ENCODE measurements around the gene MRPL14.

MRPL14 gene

GRCh38 chr6:44081753-44082152 is 45.5 kb downstream of the MRPL14 start:
- no peak overlapping the region for H3K9ac ChIP-seq (ENCODE audit: low read depth, low read length, poor library complexity, severe bottlenecking)
- no peaks in the 10 kb centered on the region for H3K79me2 ChIP-seq (ENCODE audit: insufficient read depth, low read length)
- H4K20me1 ChIP-seq (ENCODE audit: insufficient read depth, low read length, poor library complexity, severe bottlenecking) = no peaks in the 10 kb centered on the region
- H3K4me3 ChIP-seq (ENCODE audit: low read length, poor library complexity, severe bottlenecking) = no peak overlapping the region
- H3K27me3 ChIP-seq (ENCODE audit: insufficient read depth, low read length, poor library complexity, severe bottlenecking) = no peaks in the 10 kb centered on the region
- H3F3A ChIP-seq (ENCODE audit: low read depth) = no peaks in the 10 kb centered on the region
- H3K36me3 ChIP-seq (ENCODE audit: insufficient read depth, low read length) = no peaks in the 10 kb centered on the region
- H2AFZ ChIP-seq (ENCODE audit: low read length) = no peak overlapping the region
- H3K9me2 ChIP-seq (replicated peaks; ENCODE audit: low read depth, low read length) = no peaks in the 10 kb centered on the region
- TF ChIP-seq CTCF (conservative IDR thresholded peaks at IDR 0.05; ENCODE audit: low read length) (no peak), EZH2phosphoT487 (IDR thresholded peaks at IDR 0.05; ENCODE audit: borderline replicate concordance) (no peak)
- H3K4me1 ChIP-seq (ENCODE audit: insufficient read depth, low read length, poor library complexity, severe bottlenecking) = peaks cover 17% of the 10 kb centered on the region
- H3K9me3 ChIP-seq (ENCODE audit: insufficient read depth, low read depth, low read length) = no peaks in the 10 kb centered on the region
- H3K4me2 ChIP-seq (ENCODE audit: low read depth, low read length, poor library complexity, severe bottlenecking) = no peak overlapping the region

GRCh38 chr6:44080561-44081521 is 46.4 kb downstream of the MRPL14 start:
- Histone ChIP-seq H3K36me3 (ENCODE audit: insufficient read depth, low read length) (no peaks in the 10 kb centered on the region), H2AFZ (ENCODE audit: low read length) (no peak overlapping the region), H3K27me3 (ENCODE audit: insufficient read depth, low read length, poor library complexity, severe bottlenecking) (no peaks in the 10 kb centered on the region), H4K20me1 (ENCODE audit: insufficient read depth, low read length, poor library complexity, severe bottlenecking) (no peaks in the 10 kb centered on the region), H3K9me2 (replicated peaks; ENCODE audit: low read depth, low read length) (no peaks in the 10 kb centered on the region), H3K4me1 (ENCODE audit: insufficient read depth, low read length, poor library complexity, severe bottlenecking) (peaks cover 17% of the 10 kb centered on the region), H3K4me2 (ENCODE audit: low read depth, low read length, poor library complexity, severe bottlenecking) (no peak overlapping the region), H3K79me2 (ENCODE audit: insufficient read depth, low read length) (no peaks in the 10 kb centered on the region), H3K9me3 (ENCODE audit: insufficient read depth, low read depth, low read length) (no peaks in the 10 kb centered on the region), H3F3A (ENCODE audit: low read depth) (no peaks in the 10 kb centered on the region), H3K9ac (ENCODE audit: low read depth, low read length, poor library complexity, severe bottlenecking) (no peak overlapping the region), H3K4me3 (ENCODE audit: low read length, poor library complexity, severe bottlenecking) (no peak overlapping the region)
- TF ChIP-seq CTCF (conservative IDR thresholded peaks at IDR 0.05; ENCODE audit: low read length) (no peak), EZH2phosphoT487 (IDR thresholded peaks at IDR 0.05; ENCODE audit: borderline replicate concordance) (no peak)

- Histone ChIP-seq H4K20me1 (ENCODE audit: insufficient read depth, low read length, poor library complexity, severe bottlenecking) (no peaks in the 10 kb centered on the region), H3K27me3 (ENCODE audit: insufficient read depth, low read length, poor library complexity, severe bottlenecking) (no peaks in the 10 kb centered on the region), H3K9ac (ENCODE audit: low read depth, low read length, poor library complexity, severe bottlenecking) (no peak overlapping the region), H3K9me2 (replicated peaks; ENCODE audit: low read depth, low read length) (no peaks in the 10 kb centered on the region), H2AFZ (ENCODE audit: low read length) (peak overlapping the region; percentile 52; the same call in 1 of the 2 replicates), H3K9me3 (ENCODE audit: insufficient read depth, low read depth, low read length) (no peaks in the 10 kb centered on the region), H3K79me2 (ENCODE audit: insufficient read depth, low read length) (no peaks in the 10 kb centered on the region), H3F3A (ENCODE audit: low read depth) (no peaks in the 10 kb centered on the region), H3K4me1 (ENCODE audit: insufficient read depth, low read length, poor library complexity, severe bottlenecking) (peaks cover 19% of the 10 kb centered on the region), H3K4me2 (ENCODE audit: low read depth, low read length, poor library complexity, severe bottlenecking) (no peak overlapping the region), H3K4me3 (ENCODE audit: low read length, poor library complexity, severe bottlenecking) (no peak overlapping the region), H3K36me3 (ENCODE audit: insufficient read depth, low read length) (no peaks in the 10 kb centered on the region)
- TF ChIP-seq EZH2phosphoT487 (IDR thresholded peaks at IDR 0.05; ENCODE audit: borderline replicate concordance) (no peak), CTCF (conservative IDR thresholded peaks at IDR 0.05; ENCODE audit: low read length) (no peak)
These were observed 47.6 kb downstream of the MRPL14 start for GRCh38 chr6:44079672-44080071.
